Activated T-cell treated with anti-CD3 and anti-CD28 coated beads, Interleukin-2, amount 50 U/mL, for 72 hours (primary cell): ENCODE measurements around the gene OGDH. TPM values are rescaled to one million over a fixed set of nuclear protein-coding genes. Genes with fewer than 3 reads are reported as not detected.
"Not testable (repeated sequence)": the region's sequence is repeated elsewhere in the genome, so short reads cannot be mapped to it uniquely, and the experiment has no call there.

ENCODE experiments used
- ATAC-seq, 2 donors: fragments of 150-1000 bp; cut with Tn5 transposase; replicated peaks in 1 of 2; 2 replicates each; pipeline ENCODE4 v1.10.0; 2021; ENCODE audit warnings: moderate library complexity in 2 of 2, mild to moderate bottlenecking in 1 of 2
- DNase-seq, 2 donors: peaks; one replicate each; pipeline ENCODE4 v3.0.0; 2021 to 2022; ENCODE audit warnings: mixed read lengths in 1 of 2
- H3K27ac Mint-ChIP-seq: one replicate; pipeline ENCODE4 v1.8.0; 2022; ENCODE audit warnings: mild to moderate bottlenecking, moderate library complexity, mixed read lengths
- H3K27me3 Mint-ChIP-seq: one replicate; pipeline ENCODE4 v1.8.0; 2022; ENCODE audit warnings: low read depth, mixed read lengths
- H3K36me3 Mint-ChIP-seq, 2 donors: one replicate each; pipeline ENCODE4 v1.8.0; 2022; ENCODE audit warnings: mixed read lengths in 2 of 2, mild to moderate bottlenecking in 1 of 2; ENCODE audit not compliant: insufficient read depth in 2 of 2
- H3K4me1 Mint-ChIP-seq: one replicate; pipeline ENCODE4 v1.8.0; 2022; ENCODE audit warnings: low read depth, mixed read lengths
- H3K4me3 Mint-ChIP-seq, 2 donors: one replicate each; pipeline ENCODE4 v1.8.0; 2022; ENCODE audit warnings: mild to moderate bottlenecking in 2 of 2, mixed read lengths in 2 of 2, moderate library complexity in 2 of 2
- H3K9me3 Mint-ChIP-seq, 2 donors: one replicate each; pipeline ENCODE4 v1.8.0; 2022; ENCODE audit warnings: mixed read lengths in 2 of 2
- total RNA-seq, 2 donors: library from RNA; stranded (reverse); gene quantifications; one replicate each; pipeline ENCODE4 v1.2.3, GENCODE V29; 2022

The OGDH gene
- total RNA-seq, 2 donors from 2014 or later: 79.6 to 82.7 TPM

GRCh38 chr7:44678471-44679179, 72.2 kb downstream of the OGDH start:
- Mint-ChIP-seq H3K4me3 (no peak overlapping the region), H3K36me3 (peaks cover 4 to 8% of the 10 kb centered on the region in 2 donors), H3K9me3 (no peaks in the 10 kb centered on the region), H3K27ac (peak overlapping the region; percentile 5), H3K27me3 (no peaks in the 10 kb centered on the region), H3K4me1 (no peaks in the 10 kb centered on the region)
- DNase-seq: no peak
- ATAC-seq: no peak

GRCh38 chr7:44681645-44682044, 75.2 kb downstream of the OGDH start:
- Mint-ChIP-seq H3K27me3 (no peaks in the 10 kb centered on the region), H3K9me3 (no peaks in the 10 kb centered on the region), H3K4me3 (no peak overlapping the region), H3K27ac (no peak overlapping the region), H3K4me1 (no peaks in the 10 kb centered on the region), H3K36me3 (peaks cover 6 to 12% of the 10 kb centered on the region in 2 donors)
- DNase-seq (no peak), ATAC-seq (no peak)

- peaks cover 5 to 19% of the 10 kb centered on the region in 2 donors for H3K36me3 Mint-ChIP-seq
- DNase-seq: no peak
- H3K27ac Mint-ChIP-seq: peak overlapping the region; percentile 12
- no peaks in the 10 kb centered on the region for H3K9me3 Mint-ChIP-seq
- H3K4me1 Mint-ChIP-seq: no peaks in the 10 kb centered on the region
- no peaks in the 10 kb centered on the region for H3K27me3 Mint-ChIP-seq
- H3K4me3 Mint-ChIP-seq: no peak overlapping the region
- no peak for ATAC-seq
Measured at GRCh38 chr7:44685723-44686122, 79.3 kb downstream of the OGDH start.

GRCh38 chr7:44689427-44689826, 83.0 kb downstream of the OGDH start:
- H3K27ac Mint-ChIP-seq: peak overlapping the region; percentile 58
- no peaks in the 10 kb centered on the region for H3K4me1 Mint-ChIP-seq
- no peaks in the 10 kb centered on the region for H3K9me3 Mint-ChIP-seq
- ATAC-seq: no peak
- H3K36me3 Mint-ChIP-seq: peaks cover 5 to 23% of the 10 kb centered on the region in 2 donors
- H3K4me3 Mint-ChIP-seq: no peak overlapping the region
- no peaks in the 10 kb centered on the region for H3K27me3 Mint-ChIP-seq
- no peak for DNase-seq

GRCh38 chr7:44693641-44694313, 87.3 kb downstream of the OGDH start:
- ATAC-seq: no peak
- Mint-ChIP-seq H3K4me1 (no peaks in the 10 kb centered on the region), H3K27me3 (no peaks in the 10 kb centered on the region), H3K36me3 (peaks cover 14 to 38% of the 10 kb centered on the region in 2 donors), H3K9me3 (no peaks in the 10 kb centered on the region), H3K27ac (no peak overlapping the region), H3K4me3 (no peak overlapping the region)
- DNase-seq: no peak

- Mint-ChIP-seq H3K9me3 (no peaks in the 10 kb centered on the region), H3K27me3 (no peaks in the 10 kb centered on the region), H3K4me1 (no peaks in the 10 kb centered on the region), H3K36me3 (peaks cover 14 to 39% of the 10 kb centered on the region in 2 donors), H3K4me3 (no peak overlapping the region), H3K27ac (peak overlapping the region; percentile 13)
- DNase-seq (no peak), ATAC-seq (no peak)
Measured at GRCh38 chr7:44694326-44694725, 87.9 kb downstream of the OGDH start.

GRCh38 chr7:44694766-44695165, 88.3 kb downstream of the OGDH start:
- no peak for ATAC-seq
- H3K9me3 Mint-ChIP-seq: peaks cover 0 to 2% of the 10 kb centered on the region in 2 donors
- no peak overlapping the region for H3K4me3 Mint-ChIP-seq
- H3K4me1 Mint-ChIP-seq: no peaks in the 10 kb centered on the region
- no peaks in the 10 kb centered on the region for H3K27me3 Mint-ChIP-seq
- no peak for DNase-seq
- peaks cover 14 to 39% of the 10 kb centered on the region in 2 donors for H3K36me3 Mint-ChIP-seq
- H3K27ac Mint-ChIP-seq: peak overlapping the region; percentile 13

GRCh38 chr7:44695756-44696155, 89.3 kb downstream of the OGDH start:
- H3K9me3 Mint-ChIP-seq: peaks cover 0 to 2% of the 10 kb centered on the region in 2 donors
- H3K4me3 Mint-ChIP-seq: no peak overlapping the region
- H3K27me3 Mint-ChIP-seq: no peaks in the 10 kb centered on the region
- H3K27ac Mint-ChIP-seq: no peak overlapping the region
- H3K4me1 Mint-ChIP-seq: no peaks in the 10 kb centered on the region
- DNase-seq (no peak), ATAC-seq (no peak)
- peaks cover 14 to 44% of the 10 kb centered on the region in 2 donors for H3K36me3 Mint-ChIP-seq

GRCh38 chr7:44696728-44697127, 90.3 kb downstream of the OGDH start:
- H3K9me3 Mint-ChIP-seq: peaks cover 0 to 2% of the 10 kb centered on the region in 2 donors
- DNase-seq: no peak
- H3K27me3 Mint-ChIP-seq: no peaks in the 10 kb centered on the region
- H3K27ac Mint-ChIP-seq: no peak overlapping the region
- peaks cover 14 to 43% of the 10 kb centered on the region in 2 donors for H3K36me3 Mint-ChIP-seq
- ATAC-seq: no peak
- H3K4me1 Mint-ChIP-seq: no peaks in the 10 kb centered on the region
- no peak overlapping the region for H3K4me3 Mint-ChIP-seq

GRCh38 chr7:44697136-44698045, 91.0 kb downstream of the OGDH start:
- Mint-ChIP-seq H3K27ac (no peak overlapping the region), H3K4me3 (no peak overlapping the region), H3K36me3 (peaks cover 14 to 43% of the 10 kb centered on the region in 2 donors), H3K9me3 (peaks cover 0 to 2% of the 10 kb centered on the region in 2 donors), H3K4me1 (no peaks in the 10 kb centered on the region), H3K27me3 (no peaks in the 10 kb centered on the region)
- no peak for DNase-seq
- no peak for ATAC-seq

- no peak for ATAC-seq
- H3K4me1 Mint-ChIP-seq: no peaks in the 10 kb centered on the region
- no peak overlapping the region for H3K27ac Mint-ChIP-seq
- H3K36me3 Mint-ChIP-seq: peaks cover 14 to 47% of the 10 kb centered on the region in 2 donors
- DNase-seq: no peak
- H3K9me3 Mint-ChIP-seq: peaks cover 0 to 2% of the 10 kb centered on the region in 2 donors
- H3K4me3 Mint-ChIP-seq: no peak overlapping the region
- no peaks in the 10 kb centered on the region for H3K27me3 Mint-ChIP-seq
Measured at GRCh38 chr7:44698046-44698580, 91.7 kb downstream of the OGDH start.

- ATAC-seq, H3K9me3 Mint-ChIP-seq, DNase-seq, H3K4me3 Mint-ChIP-seq, H3K27me3 Mint-ChIP-seq, H3K4me1 Mint-ChIP-seq: not testable (repeated sequence)
- H3K36me3 Mint-ChIP-seq: peaks cover 9 to 46% of the 10 kb centered on the region in 2 donors
- H3K27ac Mint-ChIP-seq: peak overlapping the region; percentile 55
Measured at GRCh38 chr7:44699598-44699997, 93.2 kb downstream of the OGDH start.

- no peaks in the 10 kb centered on the region for H3K27me3 Mint-ChIP-seq
- peaks cover 8 to 45% of the 10 kb centered on the region in 2 donors for H3K36me3 Mint-ChIP-seq
- H3K4me3 Mint-ChIP-seq: no peak overlapping the region
- H3K4me1 Mint-ChIP-seq: no peaks in the 10 kb centered on the region
- DNase-seq (no peak), ATAC-seq (no peak)
- peaks cover 0 to 2% of the 10 kb centered on the region in 2 donors for H3K9me3 Mint-ChIP-seq
- no peak overlapping the region for H3K27ac Mint-ChIP-seq
Measured at GRCh38 chr7:44700322-44700721, 93.9 kb downstream of the OGDH start.
